Esophagus muscularis mucosa (tissue), 4 donors: ENCODE measurements around the gene DNAH10. TPM values are rescaled to one million over a fixed set of nuclear protein-coding genes. Genes with fewer than 3 reads are reported as not detected.

Source experiments
- DNase-seq: peaks from one replicate; pipeline ENCODE4 v3.0.0-alpha.2; 2017; ENCODE audit errors: extremely low spot score
- H3K27ac ChIP-seq, 4 donors: fragments of 200-600 bp; sonication (generic); replicated peaks in 1 of 4; 1 replicate in 3 of 4; 2 replicates in 1 of 4; pipeline ENCODE4 v1.5.1; 2016 to 2019; ENCODE audit warnings: mild to moderate bottlenecking in 1 of 4
- H3K27me3 ChIP-seq, 4 donors: fragments of 200-600 bp; sonication (generic); one replicate each; pipeline versions ENCODE4 v1.5.1 to v1.6.0; 2016 to 2019
- H3K36me3 ChIP-seq, 4 donors: fragments of 200-600 bp; sonication (generic); one replicate each; pipeline ENCODE4 v1.5.1; 2016 to 2019
- H3K4me1 ChIP-seq, 4 donors: fragments of 200-600 bp; sonication (generic); one replicate each; pipeline ENCODE4 v1.5.1; 2016 to 2019
- H3K4me3 ChIP-seq, 4 donors: fragments of 200-600 bp; sonication (generic); 1 replicate in 2 of 4; 2 replicates in 2 of 4; pipeline ENCODE4 v1.5.1; 2016 to 2019; ENCODE audit warnings: mild to moderate bottlenecking in 4 of 4, moderate library complexity in 1 of 4
- H3K9me3 ChIP-seq, 4 donors: fragments of 200-600 bp; sonication (generic); 1 replicate in 3 of 4; 2 replicates in 1 of 4; pipeline ENCODE4 v1.5.1; 2016 to 2019
- EP300 ChIP-seq: sonication (generic); formaldehyde crosslinking; IDR thresholded peaks from one replicate; pipeline ENCODE4 v1.6.1; 2017; ENCODE audit warnings: antibody characterized with exemption
- POLR2A ChIP-seq: fragments of 450-650 bp; IDR thresholded peaks from one replicate; pipeline ENCODE4 v1.6.1; 2017; ENCODE audit warnings: antibody characterized with exemption, moderate library complexity, mild to moderate bottlenecking, low read depth
- POLR2AphosphoS5 ChIP-seq, 2 donors: sonication (generic); formaldehyde crosslinking; IDR thresholded peaks; one replicate each; pipeline ENCODE4 v1.6.1; 2017; ENCODE audit warnings: antibody characterized with exemption in 2 of 2
- WGBS: methylation state at CpG from one replicate; pipeline ENCODE4 v1.1.5; 2018; 5-methylcytosine and 5-hydroxymethylcytosine counted together
- intact Hi-C: fragments of 100-400 bp; cut with DNase I; formaldehyde crosslinking; loops from one replicate; pipeline ENCODE4 v1.15.1; 2023
- total RNA-seq, 4 donors: library from RNA; depleted of rRNA; stranded (reverse); fragments of >200 nt; gene quantifications; one replicate each; pipeline versions ENCODE4 v1.1.0 to v1.2.1, GENCODE V29; 2016
- TF ChIP-seq, protein P1 (sequence below), 3 experiments: fragments of 200-600 bp in 2 of 3; fragments of 450-650 bp in 1 of 3; sonication (generic) in 2 of 3; IDR thresholded peaks; one replicate each; pipeline ENCODE4 v1.5.1; 2017 to 2019; ENCODE audit warnings: antibody characterized with exemption in 3 of 3, mild to moderate bottlenecking in 2 of 3, moderate library complexity in 1 of 3

The DNAH10 gene
- total RNA-seq, 4 donors from 2014 or later = 0.06 to 1.3 TPM; not detected in 2

DNA sequence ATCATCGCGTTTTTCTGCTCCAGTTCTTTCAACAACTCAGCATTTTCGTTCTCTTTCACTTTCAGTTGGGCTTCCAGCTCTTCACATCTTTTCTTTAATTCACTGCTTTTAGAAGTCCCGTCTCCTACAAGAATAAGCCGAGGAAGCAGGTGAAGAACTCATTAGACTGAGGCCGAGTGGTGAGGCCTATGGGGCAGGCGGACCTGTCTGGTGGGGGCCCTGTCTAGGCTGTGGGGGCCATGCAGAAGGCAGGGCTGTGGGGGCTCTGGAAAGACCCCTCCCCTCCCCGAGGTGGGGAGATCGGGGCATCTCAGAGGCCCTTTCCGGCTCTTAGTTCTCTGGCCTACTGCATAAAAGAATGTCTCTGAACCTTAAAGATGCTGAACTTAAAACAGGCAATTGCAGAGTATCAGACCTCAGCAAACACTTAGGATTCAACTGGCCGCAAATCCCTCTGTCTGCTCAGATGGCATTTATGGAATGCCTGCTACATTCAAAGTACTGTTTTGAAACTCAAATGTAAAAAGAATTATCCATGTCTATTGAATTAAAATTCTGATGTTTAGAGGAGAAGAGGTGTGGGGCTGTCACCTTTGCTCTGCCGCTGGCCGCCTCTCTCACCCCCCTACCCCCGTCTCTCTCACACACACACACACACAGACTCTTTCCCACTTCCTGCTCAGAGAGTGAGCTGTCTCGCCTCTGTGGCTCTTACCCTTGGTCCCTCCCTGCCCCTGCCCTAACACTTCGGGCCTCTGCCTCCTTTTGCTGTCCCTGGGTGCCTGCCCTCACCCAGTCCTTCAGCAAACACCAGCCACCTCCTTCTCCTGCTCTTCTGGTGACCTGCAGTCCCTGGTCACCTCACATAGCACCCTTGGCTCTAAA, 175.8 kb downstream of the DNAH10 start:
- no peaks in the 10 kb centered on the region for H3K9me3 ChIP-seq
- H3K4me3 ChIP-seq = no peak overlapping the region
- peaks cover 44 to 83% (median 70%) of the 10 kb centered on the region in 4 donors for H3K36me3 ChIP-seq
- intact Hi-C loops = no loop called here
- no peak for DNase-seq
- H3K4me1 ChIP-seq = no peaks in the 10 kb centered on the region
- H3K27me3 ChIP-seq = no peaks in the 10 kb centered on the region
- no peak overlapping the region for H3K27ac ChIP-seq
- 81% methylated on average over 15 of the region's 16 CpGs for WGBS
- TF ChIP-seq POLR2AphosphoS5 (IDR thresholded peaks at IDR 0.05) = no peak
- TF ChIP-seq, protein P1, sequence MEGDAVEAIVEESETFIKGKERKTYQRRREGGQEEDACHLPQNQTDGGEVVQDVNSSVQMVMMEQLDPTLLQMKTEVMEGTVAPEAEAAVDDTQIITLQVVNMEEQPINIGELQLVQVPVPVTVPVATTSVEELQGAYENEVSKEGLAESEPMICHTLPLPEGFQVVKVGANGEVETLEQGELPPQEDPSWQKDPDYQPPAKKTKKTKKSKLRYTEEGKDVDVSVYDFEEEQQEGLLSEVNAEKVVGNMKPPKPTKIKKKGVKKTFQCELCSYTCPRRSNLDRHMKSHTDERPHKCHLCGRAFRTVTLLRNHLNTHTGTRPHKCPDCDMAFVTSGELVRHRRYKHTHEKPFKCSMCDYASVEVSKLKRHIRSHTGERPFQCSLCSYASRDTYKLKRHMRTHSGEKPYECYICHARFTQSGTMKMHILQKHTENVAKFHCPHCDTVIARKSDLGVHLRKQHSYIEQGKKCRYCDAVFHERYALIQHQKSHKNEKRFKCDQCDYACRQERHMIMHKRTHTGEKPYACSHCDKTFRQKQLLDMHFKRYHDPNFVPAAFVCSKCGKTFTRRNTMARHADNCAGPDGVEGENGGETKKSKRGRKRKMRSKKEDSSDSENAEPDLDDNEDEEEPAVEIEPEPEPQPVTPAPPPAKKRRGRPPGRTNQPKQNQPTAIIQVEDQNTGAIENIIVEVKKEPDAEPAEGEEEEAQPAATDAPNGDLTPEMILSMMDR (IDR thresholded peaks at IDR 0.05) = no peak
- TF ChIP-seq EP300 = no peak
- TF ChIP-seq POLR2A = no peak

DNA sequence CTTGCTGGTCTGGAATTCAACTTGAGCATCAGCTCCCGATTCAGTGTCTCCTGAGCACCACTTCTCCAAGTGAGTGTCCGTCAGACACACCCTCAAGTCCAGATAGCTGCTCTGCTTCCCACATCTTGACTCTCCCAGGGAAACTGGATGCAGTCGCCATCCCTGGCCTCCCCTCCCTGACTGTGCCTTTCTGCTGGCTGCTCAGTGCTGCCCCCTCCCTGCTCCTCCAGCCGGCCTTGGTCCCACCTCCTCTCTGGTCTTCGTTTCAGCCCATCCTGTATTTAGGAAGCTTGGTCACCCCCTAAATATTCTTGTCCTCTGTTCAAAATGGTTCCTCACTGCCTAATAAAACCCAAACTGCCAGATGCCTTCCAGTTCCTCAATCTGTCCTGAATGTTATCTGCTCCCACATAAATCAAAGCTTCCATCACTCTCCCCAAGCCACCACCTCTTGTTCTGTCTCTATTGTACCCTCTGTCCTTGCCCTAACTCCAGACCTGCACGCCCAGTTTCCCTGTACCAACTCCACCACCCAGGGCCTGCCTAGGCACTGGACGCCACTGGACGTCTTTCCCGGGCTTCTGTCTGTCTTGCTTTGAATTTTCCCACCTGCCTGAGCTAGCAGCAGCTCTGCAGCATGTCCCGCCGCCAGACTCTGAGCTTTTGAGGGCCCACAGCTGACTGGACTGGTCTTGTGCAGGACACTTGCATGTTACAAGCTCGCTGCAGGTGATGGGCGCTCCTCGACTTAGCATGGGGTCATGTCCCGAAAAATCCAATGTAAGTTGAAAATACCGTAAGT, 176.8 kb downstream of the DNAH10 start:
- no peak overlapping the region for H3K4me3 ChIP-seq
- peaks cover 48 to 92% (median 79%) of the 10 kb centered on the region in 4 donors for H3K36me3 ChIP-seq
- intact Hi-C loops = no loop called here

DNA sequence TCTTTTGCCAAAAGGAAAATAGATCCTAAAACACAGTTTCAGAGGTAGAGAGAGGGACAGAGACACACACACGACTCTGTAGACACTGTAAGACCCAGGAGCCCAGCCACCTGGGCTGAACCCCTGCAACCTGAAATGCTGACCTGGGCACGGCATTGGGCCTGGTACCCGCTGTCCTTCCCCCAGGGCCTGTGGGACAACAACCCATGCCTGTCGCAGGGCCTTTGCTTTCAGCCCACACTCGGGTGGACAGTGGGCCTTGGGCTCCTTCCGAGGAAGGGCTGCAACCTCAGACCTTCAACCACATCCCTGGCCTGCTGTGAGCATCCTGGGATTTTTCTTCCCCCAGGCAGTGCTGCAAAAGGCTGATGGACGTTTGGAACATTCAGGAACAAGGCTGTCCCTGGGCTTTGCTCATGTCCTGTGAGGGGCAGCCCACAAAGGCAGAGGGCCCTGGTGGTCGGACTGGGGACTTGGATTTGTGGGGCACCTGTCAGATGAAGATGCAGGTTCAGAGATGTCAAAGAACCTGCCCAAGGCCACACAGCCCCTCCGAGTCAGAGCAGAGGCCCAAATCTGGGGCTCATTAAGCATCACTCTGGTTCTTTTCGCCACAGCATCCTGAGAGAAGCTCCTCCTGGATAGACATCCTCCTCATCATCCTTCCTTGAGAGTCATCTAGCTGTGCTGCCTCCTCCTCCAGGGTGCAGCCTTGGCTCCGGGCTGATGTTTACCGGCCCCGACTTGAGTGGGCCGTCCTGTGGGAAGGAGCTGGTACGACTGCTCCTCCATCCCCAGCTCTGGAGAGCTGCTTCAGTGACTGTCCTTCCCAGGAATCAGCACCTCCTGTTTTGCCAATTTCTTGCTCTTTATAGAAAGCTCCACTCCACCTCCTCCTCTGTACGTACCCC, 177.9 kb downstream of the DNAH10 start:
- no peak overlapping the region for H3K4me3 ChIP-seq
- H3K36me3 ChIP-seq = peaks cover 49 to 96% (median 85%) of the 10 kb centered on the region in 4 donors
- H3K27ac ChIP-seq = no peak overlapping the region
- no peaks in the 10 kb centered on the region for H3K27me3 ChIP-seq
- H3K4me1 ChIP-seq = no peaks in the 10 kb centered on the region
- intact Hi-C loops = no loop called here
- H3K9me3 ChIP-seq = no peaks in the 10 kb centered on the region
- TF ChIP-seq POLR2AphosphoS5 (IDR thresholded peaks at IDR 0.05) (no peak), EP300 (no peak), POLR2A (no peak)
- TF ChIP-seq, protein P1 (IDR thresholded peaks at IDR 0.05) = no peak
- DNase-seq = no peak
- 92% methylated on average over 15 of the region's 16 CpGs for WGBS

More for the DNA sequence above, 176.8 kb downstream of the DNAH10 start:
- DNase-seq = no peak
- H3K4me1 ChIP-seq = no peaks in the 10 kb centered on the region
- H3K9me3 ChIP-seq = no peaks in the 10 kb centered on the region
- WGBS = 91% methylated on average over 16 of the region's 16 CpGs
- no peak overlapping the region for H3K27ac ChIP-seq
- TF ChIP-seq, protein P1 (IDR thresholded peaks at IDR 0.05) = no peak
- TF ChIP-seq POLR2AphosphoS5 (IDR thresholded peaks at IDR 0.05) (no peak), EP300 (no peak), POLR2A (no peak)
- no peaks in the 10 kb centered on the region for H3K27me3 ChIP-seq

DNA sequence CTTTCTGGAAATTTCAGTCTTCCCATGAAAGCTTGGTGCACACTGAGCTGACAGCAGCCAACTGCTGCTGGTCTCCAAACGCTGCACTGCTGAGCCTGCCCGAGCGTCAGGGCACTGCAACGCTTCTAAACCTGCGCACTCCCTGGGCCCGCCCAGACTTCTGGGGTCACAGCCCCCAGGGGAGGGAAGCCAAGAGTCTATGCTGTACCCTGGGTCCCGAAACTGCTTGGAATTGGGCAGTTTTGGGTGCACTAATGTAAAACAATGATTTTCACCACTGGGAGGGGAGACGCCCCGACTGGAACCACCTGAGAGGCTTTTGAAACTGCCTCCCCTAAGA, 178.5 kb downstream of the DNAH10 start:
- peaks cover 55 to 98% (median 87%) of the 10 kb centered on the region in 4 donors for H3K36me3 ChIP-seq
- H3K27ac ChIP-seq = no peak overlapping the region

More for the DNA sequence above, 178.5 kb downstream of the DNAH10 start:
- 95% methylated on average over 9 of the region's 9 CpGs for WGBS
- H3K27me3 ChIP-seq = no peaks in the 10 kb centered on the region
- no peak overlapping the region for H3K4me3 ChIP-seq
- H3K4me1 ChIP-seq = no peaks in the 10 kb centered on the region
- no peak for DNase-seq
- no peaks in the 10 kb centered on the region for H3K9me3 ChIP-seq
- TF ChIP-seq POLR2A = no peak
- TF ChIP-seq EP300 = no peak
- no peak for TF ChIP-seq POLR2AphosphoS5 (IDR thresholded peaks at IDR 0.05)
- TF ChIP-seq, protein P1 (IDR thresholded peaks at IDR 0.05) = no peak
- intact Hi-C loops = no loop called here
